GM23338 (cell line): ENCODE results near the gene OSTC.

Experiments
- EZH2 ChIP-seq: fragments of 200-600 bp; sonication (generic); IDR thresholded peaks from one replicate; pipeline ENCODE4 v1.8.0; 2017; ENCODE audit warnings: antibody characterized with exemption, mild to moderate bottlenecking, low read depth; ENCODE audit not compliant: unreplicated experiment
- EZH2phosphoT487 ChIP-seq: fragments of 200-600 bp; sonication (generic); IDR thresholded peaks from one replicate; pipeline ENCODE4 v1.8.1; 2018; ENCODE audit warnings: antibody characterized with exemption; ENCODE audit not compliant: unreplicated experiment
- POLR2AphosphoS5 ChIP-seq: IDR thresholded peaks from 2 replicates; pipeline ENCODE4 v1.6.1; 2016; ENCODE audit warnings: antibody characterized with exemption, low read depth
- TF ChIP-seq, protein P1 (sequence below), 2 experiments: fragments of 200-600 bp in 1 of 2; sonication (generic) in 1 of 2; conservative IDR thresholded peaks; 2 replicates each; pipeline versions ENCODE4 v1.5.1 to v1.6.1; 2016 to 2017; ENCODE audit warnings: antibody characterized with exemption in 2 of 2, low read depth in 2 of 2, mild to moderate bottlenecking in 2 of 2, moderate library complexity in 1 of 2

GRCh38 chr4:108690738-108691137 is 40.3 kb downstream of the OSTC start:
- TF ChIP-seq EZH2 (no peak), EZH2phosphoT487 (no peak), POLR2AphosphoS5 (no peak)
- TF ChIP-seq, protein P1, sequence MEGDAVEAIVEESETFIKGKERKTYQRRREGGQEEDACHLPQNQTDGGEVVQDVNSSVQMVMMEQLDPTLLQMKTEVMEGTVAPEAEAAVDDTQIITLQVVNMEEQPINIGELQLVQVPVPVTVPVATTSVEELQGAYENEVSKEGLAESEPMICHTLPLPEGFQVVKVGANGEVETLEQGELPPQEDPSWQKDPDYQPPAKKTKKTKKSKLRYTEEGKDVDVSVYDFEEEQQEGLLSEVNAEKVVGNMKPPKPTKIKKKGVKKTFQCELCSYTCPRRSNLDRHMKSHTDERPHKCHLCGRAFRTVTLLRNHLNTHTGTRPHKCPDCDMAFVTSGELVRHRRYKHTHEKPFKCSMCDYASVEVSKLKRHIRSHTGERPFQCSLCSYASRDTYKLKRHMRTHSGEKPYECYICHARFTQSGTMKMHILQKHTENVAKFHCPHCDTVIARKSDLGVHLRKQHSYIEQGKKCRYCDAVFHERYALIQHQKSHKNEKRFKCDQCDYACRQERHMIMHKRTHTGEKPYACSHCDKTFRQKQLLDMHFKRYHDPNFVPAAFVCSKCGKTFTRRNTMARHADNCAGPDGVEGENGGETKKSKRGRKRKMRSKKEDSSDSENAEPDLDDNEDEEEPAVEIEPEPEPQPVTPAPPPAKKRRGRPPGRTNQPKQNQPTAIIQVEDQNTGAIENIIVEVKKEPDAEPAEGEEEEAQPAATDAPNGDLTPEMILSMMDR (conservative IDR thresholded peaks at IDR 0.05; ENCODE audit: low read depth in 2 of 2) = no peak
